Inflammatory macrophage (primary cell): ENCODE results near the gene IMPG2.

ENCODE experiments used
- DNase-seq, 2 donors: peaks; one replicate each; pipeline ENCODE4 v3.0.0-alpha.2; 2020 to 2022

Gene IMPG2

DNA sequence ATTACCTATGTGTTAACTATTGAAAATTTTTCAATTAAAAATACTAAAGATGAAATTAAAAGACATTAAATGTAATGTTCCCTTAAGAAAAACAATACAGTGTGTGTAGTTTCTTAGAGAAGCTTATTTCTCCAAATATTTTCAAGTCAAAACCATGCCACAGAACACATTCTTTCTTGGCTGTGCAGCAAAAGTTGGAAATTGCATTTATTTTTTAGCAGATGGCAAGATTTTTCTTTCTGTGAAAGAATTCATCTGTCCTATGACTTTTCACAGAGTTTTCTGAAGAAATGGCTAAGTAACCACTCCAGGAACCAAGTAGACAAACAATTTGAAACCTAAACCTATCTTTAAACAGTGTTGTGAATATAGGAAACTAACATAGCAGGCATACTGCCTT, 47.2 kb downstream of the IMPG2 start:
- no peak for DNase-seq

DNA sequence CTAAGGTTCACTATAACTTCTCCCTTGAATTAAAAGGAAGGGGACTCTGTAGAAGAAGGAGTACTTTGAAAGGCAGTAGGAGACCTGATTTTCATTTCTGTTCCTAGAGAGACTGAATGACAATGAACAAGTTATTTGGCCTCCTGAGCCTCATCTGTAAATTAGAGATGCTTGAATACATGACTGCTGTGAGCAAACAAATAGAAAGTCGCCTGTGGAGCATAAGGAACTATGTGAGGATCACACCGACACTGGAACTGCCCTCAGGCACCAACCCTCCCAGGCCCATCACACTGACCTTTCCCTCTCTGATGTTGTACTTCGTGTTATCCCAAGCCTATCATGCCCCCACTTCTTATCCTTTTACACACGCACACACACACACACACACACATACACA, 48.6 kb downstream of the IMPG2 start:
- DNase-seq = no peak

DNA sequence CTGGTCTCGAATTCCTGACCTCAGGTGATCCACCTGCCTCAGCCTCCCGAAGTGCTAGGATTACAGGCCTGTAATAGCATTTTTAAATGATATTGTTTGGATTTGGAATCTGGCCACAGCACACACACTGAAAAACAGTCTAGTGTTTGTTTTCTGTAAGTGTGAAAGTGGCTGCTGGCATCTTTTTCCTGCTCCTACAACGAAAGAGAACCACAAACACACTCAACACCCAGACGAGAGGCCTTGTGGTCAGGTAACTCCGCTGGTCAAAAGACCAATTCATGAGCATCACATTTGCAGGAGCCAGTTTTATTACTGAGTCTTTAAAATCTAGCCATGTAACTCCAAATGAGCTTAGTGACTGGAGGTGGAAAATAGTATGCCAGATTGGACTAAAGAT, 50.2 kb downstream of the IMPG2 start:
- no peak for DNase-seq

GRCh38 chr3:101268971-101269671, 51.3 kb downstream of the IMPG2 start:
- no peak for DNase-seq

GRCh38 chr3:101268141-101268540, 52.2 kb downstream of the IMPG2 start:
- DNase-seq = no peak

DNA sequence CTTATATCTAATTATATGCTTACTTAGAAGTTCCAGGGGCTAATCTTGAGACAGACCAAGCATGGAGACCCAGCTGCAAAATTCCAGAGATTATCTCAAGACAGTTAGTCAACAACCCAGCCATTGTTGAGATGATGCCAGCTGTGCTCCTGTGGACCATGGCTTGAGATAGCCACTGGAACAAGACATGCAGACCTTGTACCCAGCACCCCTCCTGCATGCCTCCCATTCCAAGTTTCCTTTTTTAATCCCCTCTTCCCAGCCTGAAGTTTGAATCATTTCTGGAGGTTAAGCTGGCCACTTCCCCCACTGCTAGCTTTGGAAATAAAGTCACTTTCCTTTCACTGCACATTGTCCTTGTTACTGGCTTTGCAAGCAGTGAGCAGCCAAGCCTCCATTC, 53.8 kb downstream of the IMPG2 start:
- no peak for DNase-seq

- no peak for DNase-seq
Observed at GRCh38 chr3:101266071-101266470, 54.3 kb downstream of the IMPG2 start.

GRCh38 chr3:101262393-101263240, 57.8 kb downstream of the IMPG2 start:
- no peak for DNase-seq

GRCh38 chr3:101261506-101261905, 58.9 kb downstream of the IMPG2 start:
- DNase-seq = no peak

- peak in 1 of 2 donors; percentile 1 for DNase-seq
Observed at GRCh38 chr3:101259485-101260341, 60.7 kb downstream of the IMPG2 start.

GRCh38 chr3:101256511-101256910, 63.9 kb downstream of the IMPG2 start:
- peak in 1 of 2 donors; percentile 19 for DNase-seq

GRCh38 chr3:101255441-101255840, 64.9 kb downstream of the IMPG2 start:
- no peak for DNase-seq

DNA sequence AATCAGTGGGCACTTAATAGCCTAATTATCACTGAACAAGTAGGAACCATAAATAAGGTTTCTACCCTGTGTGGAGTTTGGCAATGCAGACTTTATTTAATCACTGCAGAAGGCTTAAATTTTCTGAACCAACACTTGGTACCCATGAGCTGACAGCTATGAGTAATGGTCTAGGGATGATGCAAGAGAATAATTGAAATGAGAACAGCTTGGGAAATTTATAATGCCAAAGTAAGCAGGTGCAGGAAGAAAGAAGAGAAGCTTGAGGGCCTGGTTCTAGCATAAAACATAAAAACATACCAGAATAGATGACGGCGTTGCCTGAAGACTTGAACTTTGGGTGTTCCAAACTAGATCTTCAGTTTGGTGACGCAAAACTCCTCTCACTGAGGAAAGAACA, 67.0 kb downstream of the IMPG2 start:
- DNase-seq = no peak

GRCh38 chr3:101252945-101253344, 67.4 kb downstream of the IMPG2 start:
- DNase-seq = no peak

- DNase-seq = no peak
Observed at GRCh38 chr3:101252307-101252706, 68.1 kb downstream of the IMPG2 start.

GRCh38 chr3:101251441-101251840, 68.9 kb downstream of the IMPG2 start:
- no peak for DNase-seq

GRCh38 chr3:101249522-101249921, 70.9 kb downstream of the IMPG2 start:
- peak; percentile 7 to 25 for DNase-seq

GRCh38 chr3:101248736-101249135, 71.6 kb downstream of the IMPG2 start:
- peak in 1 of 2 donors; percentile 9 for DNase-seq

GRCh38 chr3:101244212-101244575, 76.2 kb downstream of the IMPG2 start:
- no peak for DNase-seq

DNA sequence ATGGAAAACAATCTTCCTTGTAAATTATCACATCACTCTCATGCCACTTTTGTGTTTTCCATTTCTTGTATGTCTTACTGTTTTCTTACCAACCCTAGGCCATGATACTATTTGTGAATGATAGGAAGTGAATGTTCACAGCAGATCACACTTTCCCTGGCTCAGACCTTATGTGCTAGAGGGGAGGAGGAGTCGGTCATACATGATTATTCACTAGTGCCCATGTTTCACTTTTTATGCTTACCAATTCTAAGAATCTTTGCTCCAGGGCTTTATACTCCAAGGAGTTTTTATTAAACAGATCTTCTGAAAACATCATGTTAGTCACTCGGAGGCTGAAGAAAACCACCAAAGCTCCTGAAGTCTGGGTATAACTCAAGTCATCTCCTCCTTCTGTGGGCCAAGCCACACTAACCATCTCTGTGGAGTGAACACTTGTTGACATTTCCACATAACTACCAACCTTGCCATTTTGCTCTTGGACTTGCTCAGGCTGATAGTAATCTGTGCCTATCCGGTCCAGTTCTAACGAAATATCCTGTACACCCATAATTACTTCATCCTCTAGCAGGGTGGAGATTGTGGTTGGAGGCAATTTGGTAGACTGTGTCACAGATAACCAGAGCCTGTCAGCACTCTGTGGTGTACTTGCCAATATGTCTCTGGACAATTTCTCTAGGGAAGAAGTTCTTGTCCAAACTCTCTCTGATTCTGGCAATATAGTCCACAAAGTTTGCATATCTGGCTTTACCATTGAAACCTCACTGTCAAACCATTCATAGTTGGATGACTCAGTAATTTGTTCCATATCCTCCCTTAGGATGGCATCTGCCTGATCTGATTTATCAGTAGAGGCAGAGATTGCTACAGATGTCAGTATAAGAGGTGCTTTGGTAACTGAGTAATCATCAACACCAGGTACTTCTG, 76.8 kb downstream of the IMPG2 start:
- DNase-seq = no peak

GRCh38 chr3:101240719-101241399, 79.5 kb downstream of the IMPG2 start:
- no peak for DNase-seq
